Embryonic facial prominence (tissue), 1 donor: Measurements from ENCODE around the gene SH3GL3.

Experiments used
- DNase-seq: peaks from one replicate; pipeline ENCODE4 v3.0.0-alpha.2; 2016; ENCODE audit errors: extremely low spot score

Gene SH3GL3, protein sequence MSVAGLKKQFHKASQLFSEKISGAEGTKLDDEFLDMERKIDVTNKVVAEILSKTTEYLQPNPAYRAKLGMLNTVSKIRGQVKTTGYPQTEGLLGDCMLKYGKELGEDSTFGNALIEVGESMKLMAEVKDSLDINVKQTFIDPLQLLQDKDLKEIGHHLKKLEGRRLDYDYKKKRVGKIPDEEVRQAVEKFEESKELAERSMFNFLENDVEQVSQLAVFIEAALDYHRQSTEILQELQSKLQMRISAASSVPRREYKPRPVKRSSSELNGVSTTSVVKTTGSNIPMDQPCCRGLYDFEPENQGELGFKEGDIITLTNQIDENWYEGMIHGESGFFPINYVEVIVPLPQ

DNA sequence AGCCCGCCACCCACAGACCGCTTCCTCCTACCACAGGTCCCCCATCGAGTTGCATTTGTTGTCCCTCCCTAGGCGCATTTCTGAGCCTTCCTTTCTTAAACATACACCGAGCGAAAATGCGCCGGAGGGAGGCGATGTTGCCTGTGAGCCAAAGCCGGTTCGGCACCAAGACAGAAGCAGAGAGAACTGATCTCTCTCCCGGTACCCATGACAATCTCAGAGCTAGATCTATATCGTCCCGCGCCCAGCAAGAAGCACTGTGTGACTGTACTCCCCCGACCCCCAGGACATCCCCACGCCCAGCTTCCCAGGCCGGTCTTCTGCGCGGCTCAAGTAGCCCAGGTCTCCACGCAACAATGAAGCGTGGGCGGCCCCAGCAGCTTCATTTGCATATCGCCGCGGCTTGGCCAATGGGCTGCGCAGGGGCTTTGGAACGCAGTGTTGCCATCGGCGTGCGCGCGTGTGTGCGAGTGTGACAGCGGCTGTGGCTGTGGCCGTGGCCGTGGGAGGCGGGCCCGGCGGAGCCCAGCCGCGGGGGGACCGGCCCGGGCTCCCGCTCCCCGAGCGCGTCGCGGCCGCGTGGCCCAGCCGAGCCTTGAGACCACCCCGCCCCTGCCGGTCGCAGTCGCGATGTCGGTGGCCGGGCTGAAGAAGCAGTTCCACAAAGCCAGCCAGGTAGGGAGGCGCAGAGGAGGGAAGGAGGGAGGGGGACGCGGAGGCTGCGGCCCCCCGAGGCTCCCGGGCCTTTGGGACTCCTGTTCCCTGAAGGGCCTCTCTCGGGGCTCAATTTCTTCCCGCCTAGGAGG lies at the start of gene SH3GL3:
Gene SH3GL3, plus strand, starts transcription at position 438 of the 806 bp plus-strand sequence. Its CDS starts 193 bp downstream, at position 631.
- DNase-seq, result peak; percentile 52

DNA sequence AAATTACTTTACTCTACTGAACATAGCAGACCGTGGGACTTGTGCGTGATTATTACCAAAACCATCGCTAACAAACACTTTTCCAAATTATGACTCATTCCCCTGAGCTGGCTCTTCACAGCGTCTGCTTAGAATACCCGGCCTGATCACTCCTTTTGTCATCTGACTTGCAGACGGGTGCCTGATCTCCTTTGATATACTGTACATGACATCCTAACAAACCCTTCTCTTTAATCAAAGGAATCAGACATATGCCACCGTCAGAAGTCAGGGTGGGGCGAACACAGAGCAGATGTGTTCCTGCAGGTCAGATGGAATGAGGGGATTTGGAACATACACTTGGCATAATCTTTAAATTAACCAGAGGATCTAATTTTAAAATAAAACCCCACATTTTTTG lies 48.5 kb upstream of the SH3GL3 start:
- DNase-seq, result no peak

DNA sequence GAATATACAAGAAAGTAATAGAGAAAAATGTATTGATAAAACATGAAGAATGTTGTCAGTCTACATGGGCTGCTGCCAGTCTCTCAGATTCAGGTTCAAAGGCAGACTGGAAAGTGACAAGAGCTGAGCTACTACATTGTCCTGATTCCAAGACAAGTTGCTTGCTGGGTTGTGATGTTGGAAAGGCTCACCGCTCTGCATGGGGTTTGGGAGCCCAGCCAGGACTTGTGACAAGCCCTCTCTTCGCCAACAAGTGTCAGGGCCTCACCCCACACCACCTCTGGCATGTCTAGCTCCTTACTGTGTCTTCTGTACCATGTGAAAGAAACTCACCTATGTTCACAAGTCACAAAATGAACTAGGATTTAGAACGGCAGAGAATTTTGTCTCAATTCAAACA lies 43.0 kb upstream of the SH3GL3 start:
- DNase-seq, result no peak

DNA sequence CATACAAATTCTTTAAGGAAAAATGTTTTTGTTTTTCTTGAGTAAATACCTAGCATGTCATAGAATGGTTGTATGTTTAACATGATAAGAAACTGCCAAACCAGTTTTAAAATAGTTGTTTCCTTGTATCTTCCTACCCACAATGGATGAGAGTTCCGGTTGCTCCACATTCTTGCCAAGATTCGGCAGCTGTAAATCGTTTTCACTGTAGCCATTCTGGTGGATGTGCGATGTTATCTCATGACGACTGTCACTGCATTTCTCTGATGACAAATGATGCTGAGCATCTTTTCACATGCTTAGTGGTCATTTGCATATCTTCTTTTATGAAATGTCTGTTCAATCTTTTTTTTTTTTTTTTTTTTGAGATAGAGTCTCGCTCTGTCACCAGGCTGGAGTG lies 36.6 kb upstream of the SH3GL3 start:
- DNase-seq, result no peak

DNA sequence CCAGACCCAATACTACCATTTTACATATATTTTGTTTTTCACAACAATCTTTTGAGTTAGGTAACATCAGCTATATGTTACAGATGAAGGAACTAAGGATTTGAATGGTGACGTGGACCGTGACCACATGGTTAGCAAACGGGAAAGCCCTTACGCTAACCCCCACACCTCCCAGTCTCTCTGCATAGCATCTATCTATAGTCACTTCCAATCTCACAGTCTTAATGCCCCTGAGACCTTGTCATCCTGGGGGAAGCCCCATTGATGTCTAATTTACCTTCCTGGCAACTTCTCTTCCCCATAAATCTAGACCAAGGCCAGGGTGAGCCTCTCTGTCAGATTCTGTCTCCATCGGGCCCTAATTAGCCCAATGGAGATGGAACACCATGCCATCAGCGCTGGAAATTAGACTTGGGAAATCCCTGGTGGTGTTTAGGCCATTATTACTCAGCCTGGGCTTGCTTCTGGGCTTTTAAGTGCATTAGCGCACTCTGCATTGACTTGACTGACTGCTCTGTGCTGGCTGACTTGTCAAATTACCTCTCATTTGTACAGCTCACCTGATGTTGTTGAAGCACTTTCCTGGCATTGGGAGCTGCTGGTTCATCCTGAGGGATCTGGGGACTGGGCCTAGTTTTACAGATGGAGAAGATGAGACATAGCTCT lies 34.0 kb upstream of the SH3GL3 start:
- no peak for DNase-seq

DNA sequence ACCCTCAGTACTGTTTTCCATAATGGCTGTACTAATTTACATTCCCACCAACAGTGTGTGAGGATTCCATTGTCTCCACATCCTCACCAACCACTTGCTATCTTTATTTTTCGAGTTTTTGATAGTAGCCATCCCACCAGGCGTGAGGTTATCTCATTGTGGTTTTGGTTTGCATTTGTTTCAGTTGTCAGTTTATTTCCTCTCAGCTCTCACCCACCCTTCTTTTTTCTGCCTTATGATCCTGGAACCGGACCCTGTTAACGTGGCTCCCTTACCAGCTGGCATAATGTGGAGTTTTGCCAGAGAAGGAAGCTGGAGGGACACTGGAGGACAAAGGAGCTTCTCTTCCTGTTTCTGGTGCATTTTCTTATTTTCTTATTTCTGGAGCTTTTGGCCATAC lies 25.1 kb upstream of the SH3GL3 start:
- no peak for DNase-seq

DNA sequence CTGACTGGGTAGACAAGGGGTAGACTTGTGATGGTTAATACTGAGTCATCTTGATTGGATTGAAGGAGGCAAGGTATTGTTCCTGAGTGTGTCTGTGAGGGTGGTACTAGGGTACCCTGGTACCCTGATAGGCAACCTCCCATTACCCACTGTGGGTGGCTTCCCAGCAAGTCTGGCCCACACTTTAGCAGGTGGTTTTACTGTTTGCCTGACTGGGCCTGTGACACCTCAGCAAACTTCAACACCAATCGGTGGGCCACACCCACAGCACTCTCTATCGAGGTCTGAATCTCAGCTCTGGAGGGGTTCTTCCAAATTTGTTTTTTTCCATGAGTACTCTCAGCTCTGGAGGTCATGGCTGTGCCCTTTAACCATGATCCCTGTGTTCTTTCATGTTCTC lies 24.6 kb upstream of the SH3GL3 start:
- no peak for DNase-seq

DNA sequence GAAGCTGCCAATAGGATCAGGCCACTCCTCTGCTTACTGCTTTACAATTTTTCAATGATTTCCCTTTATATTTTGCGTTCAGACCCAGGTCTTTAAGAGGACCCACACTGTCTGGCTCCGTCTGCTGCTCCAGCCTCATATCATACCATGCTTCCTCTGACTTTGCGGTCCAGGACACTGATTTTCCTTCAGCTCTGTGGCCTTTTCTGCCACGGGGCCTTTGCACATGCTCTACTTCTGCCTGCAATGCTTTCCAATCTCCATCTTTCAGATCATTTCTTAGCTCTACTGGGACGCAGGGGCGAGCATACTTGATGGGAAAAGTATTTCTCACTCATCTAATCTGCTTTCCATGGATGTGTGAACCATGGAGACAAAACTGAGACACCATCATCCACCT lies 23.0 kb upstream of the SH3GL3 start:
- DNase-seq, result no peak

DNA sequence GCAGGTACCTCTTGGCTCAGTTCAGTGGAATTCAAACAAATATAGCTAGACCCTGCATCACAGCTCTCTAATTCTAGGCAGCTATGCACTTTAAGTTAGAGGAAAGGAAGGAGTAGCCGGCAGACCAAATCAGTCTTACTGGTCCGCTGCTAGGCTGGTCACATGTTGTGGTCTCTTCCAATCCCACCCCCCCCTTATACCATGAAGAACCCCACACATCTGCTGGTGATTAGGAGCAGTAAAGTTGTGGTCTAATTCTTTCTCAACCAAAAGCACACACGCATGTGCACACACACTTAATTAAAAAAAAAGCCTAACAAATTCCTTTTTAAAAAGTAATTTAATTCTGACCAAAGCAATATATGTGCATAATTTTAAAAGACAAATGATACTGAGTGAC lies 16.7 kb upstream of the SH3GL3 start:
- DNase-seq, result no peak

DNA sequence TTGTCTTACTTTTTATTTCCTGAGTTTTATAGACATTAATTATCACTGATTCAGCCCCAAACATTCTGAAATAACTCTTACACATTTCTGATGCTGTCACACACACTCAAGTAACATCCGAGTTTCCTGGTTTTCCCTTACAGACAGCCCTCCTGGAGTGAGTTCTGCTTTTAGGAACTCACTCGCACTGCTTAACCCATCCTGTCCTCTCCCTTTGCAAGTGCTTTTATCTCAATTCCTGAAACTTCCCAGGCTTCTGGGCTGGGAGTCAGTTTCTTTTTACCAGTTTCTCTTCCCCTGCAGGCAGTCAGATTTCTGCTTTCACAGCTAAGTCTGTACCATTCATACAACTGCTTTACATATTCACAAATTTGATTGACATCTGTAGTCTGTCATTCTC lies 15.6 kb upstream of the SH3GL3 start:
- DNase-seq, result no peak

DNA sequence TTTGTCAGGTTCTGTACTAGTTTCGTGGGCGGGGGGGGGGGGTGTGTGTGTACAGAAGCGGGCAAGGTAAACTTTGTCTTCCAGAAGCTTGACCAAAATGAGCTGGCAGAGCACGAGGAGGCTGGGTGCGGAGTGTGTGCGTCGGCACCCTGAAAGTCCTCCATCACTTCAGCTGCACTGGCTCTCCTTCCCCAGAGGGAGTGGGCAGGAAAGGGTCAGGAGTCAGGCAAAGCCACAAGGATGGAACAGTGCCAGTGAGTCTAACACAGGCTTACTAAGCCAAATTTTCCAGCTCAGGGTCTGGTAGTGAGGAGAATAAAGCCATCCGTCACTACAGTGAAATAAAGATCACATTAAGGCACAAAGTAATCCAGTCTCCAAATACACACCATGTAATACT lies 11.9 kb upstream of the SH3GL3 start:
- no peak for DNase-seq

DNA sequence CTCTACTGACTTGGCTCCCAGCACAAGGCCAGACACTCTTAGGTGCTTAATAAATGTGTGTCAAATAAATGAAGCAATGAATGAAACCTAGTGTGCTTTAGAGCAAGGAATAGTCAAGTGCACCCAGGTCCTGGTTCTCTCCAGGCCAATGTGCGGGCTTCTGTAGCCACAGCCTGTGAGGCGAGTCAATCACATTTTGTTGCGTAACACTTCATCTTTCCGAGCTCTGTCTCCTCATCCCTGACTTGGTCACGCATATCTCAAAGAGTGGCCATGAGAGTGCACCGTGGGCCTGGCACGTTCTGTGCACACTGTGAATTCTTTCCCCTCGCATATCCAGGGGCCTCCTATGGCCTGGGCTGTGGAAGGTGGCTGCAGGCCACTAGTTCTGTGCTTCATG lies 11.4 kb upstream of the SH3GL3 start:
- no peak for DNase-seq

DNA sequence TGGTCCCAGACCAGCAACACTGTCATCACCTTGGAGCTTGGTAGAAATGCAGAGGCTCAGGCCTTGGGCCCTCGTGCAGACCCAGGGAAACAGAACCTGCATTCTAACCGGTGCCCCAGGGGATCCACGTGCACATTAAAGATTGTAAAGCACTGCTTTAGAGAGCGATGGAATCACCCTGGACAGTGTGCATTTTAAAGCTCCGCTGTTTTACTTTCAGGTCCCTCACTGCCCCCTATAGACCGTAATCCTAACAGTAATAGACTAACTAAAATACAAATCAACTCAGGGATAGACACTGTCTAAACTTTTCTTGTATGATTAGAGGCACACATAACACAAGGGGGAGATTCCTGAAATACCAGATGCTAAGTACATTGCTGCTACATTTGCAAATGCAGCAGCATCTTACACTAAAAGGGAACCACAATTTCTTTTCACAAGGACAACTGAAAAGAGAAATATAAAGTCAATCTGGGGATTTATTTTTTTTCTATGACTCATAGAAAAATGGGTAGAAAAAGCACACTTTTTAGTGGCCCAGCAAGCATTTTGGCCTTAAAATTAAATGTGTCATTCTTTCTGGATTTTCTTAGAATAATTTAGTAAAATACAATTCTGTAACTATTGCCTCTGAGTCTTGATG lies 10.5 kb upstream of the SH3GL3 start:
- no peak for DNase-seq

DNA sequence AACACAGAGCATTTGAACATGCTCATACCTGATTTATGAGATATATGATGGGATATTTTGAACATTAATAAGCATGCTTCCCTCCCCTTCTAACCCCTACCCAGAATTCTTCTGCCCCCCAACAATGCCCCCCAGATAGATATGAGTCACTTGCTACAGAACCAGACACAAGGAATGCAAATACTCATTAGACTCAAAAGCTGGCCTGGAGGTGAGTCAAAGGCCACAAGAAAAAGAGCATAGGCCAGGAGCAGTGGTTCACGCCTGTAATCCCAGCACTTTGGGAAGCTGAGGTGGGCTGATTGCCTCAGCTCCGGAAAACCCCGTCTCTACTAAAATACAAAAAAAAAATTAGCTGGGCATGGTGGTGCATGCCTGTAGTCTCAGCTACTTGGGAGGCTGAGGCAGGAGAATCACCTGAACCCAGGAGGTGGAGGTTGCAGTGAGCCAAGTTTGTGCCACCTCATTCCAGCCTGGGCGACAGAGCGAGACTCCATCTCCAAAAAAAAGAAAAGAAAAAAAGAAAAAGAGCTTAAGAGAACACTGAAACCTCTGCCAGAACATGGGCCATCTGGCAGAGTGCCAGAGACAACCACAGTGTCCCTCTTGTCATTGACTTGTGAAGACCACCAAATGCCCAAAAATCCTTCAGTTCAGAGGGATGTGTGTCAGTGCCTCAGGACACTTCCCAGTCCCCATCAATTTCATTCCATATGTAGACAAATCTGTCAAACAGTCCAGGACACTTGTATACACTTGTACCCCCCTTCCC lies 3.9 kb upstream of the SH3GL3 start:
- DNase-seq, result no peak

DNA sequence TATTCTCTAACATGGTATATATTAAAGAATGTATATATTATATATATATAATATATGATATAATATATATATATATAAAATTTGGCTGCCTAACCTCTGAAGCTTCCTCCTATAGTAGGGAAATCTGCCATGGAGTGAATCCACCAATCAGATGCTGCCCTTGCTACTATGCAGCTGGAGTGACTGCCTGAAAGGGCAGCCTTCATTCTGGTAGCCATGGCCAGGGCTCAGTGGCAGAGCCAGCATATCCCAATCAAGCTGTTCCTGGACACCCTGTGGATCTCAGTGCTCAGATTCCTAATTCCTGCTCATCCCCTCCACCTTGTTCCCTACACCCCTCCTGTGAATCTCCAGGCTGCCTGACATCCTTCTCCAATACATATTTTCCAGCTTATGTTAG lies 2.2 kb upstream of the SH3GL3 start:
- no peak for DNase-seq

DNA sequence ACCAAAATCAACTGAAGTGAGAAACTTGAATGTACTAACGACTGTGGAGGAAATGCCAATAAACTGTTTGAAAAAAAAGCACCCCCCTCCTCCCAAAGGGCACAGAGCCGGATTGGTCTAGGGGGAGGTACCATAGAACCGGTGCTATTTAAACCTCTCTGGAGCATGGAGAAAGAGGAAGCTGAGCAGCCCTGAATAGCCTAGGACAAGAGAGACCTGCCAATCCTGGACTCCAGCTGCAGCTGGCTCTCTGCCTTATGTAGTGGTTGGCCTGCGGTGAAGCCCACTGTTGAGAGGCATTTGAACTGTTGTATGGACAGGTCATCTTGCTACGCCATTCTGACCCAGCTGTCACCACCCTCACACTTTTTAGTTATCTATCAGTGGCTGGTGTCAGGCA lies 1.5 kb upstream of the SH3GL3 start:
- no peak for DNase-seq

DNA sequence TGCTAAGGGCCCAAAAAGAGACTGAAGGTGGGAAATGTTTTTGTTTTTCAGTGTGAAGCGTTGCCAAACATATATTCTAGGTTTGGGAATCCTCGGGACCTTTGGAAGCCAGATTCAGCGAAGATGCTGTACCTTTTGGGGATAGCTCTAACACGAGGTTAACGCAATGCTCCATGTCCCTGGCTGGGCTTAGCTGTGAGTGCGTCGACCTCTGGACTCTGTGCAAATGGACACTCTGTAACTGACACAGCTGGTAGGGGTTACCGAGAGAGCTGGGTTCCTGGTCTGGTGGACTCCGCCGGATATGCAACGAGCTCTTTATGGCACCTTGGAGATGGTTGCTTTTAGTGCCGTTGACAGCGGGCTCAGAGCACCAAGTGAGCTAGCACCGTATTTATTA lies 724 bp upstream of the SH3GL3 start:
- no peak for DNase-seq

DNA sequence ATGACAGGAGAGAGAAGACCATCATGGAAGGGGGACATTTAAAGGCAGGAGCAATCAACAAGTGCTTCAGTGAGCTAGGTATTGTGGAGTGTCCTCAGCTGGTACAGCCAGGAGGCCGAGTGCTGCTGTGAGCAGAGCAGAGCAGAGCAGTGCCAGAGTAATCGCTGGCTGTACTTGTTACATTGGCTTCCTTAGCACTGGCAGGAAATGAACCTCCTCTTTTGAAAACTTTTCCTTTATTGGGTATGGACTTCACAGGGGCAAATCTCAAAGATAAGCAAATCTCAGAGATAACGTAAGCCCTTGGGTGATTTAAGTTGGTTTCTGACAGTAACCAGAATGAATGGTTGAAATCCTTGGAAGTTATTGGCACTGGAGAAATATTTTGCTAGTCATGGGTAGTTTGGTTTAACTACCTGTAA lies 2.1 kb downstream of the SH3GL3 start:
- no peak for DNase-seq

DNA sequence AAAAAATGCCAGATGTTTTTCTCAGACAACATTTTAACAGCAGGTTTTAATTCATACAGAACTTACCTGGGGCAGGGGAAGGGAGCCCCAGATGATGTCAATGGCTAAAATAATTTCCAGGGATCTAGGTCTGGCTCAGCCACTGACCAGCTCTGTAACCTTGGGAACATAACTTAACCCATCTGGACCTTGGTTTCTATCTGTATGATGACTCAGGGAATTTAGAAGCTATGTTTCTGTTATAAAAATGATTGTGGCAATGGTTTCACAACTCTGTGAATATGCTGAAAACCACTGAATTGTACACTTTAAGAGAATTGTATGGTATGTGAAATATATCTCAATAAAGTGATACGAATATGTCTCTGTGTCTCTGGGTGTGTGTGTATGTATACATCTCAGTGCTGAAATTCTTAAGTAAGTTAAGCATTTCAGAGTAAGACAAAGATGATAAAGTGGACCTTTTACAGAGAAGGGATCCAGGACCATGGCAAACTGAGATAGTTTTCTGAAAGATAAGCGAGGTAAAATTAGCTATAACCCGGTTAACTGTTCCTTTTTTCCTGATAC lies 2.9 kb downstream of the SH3GL3 start:
- no peak for DNase-seq

DNA sequence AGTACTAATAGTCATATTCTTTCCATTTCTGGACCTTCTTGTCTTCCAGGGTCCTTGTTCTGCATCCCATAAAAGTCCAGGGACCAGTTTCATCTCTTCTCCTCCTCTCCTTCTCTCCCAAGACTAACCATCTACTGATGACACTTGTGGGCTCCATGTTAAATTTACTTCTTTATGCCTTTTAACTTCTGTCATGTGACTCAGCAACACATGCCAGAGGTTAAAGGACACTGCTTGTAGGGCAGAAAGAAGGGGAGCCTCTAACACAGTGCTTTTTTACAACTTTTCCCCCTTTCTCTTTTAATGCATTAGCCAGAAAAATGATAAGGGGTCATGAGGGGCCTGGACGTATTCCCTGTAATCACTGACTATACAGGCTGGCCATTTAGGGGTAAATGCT lies 10.0 kb downstream of the SH3GL3 start:
- no peak for DNase-seq

DNA sequence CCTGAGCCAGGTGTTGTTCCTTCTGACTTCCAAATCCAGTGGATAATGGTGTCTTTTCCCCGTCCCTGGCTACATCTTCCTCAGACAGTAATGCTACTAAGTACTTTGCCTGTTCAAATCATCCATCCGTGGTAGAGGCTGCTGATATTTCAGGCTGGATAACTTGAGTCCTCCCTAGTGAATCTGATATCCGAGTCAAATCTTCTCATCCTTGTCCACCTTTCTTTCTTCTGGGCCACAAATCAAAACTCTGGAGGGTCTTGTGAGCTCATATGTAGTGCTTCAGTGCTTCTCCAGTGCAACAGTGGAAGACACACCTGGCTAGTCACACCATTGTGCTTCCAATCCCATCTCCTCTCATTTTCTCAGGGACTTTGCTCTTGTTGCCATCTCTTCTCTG lies 11.2 kb downstream of the SH3GL3 start:
- no peak for DNase-seq
